ENCODE measurements around the gene MBD3L1. TPM values are rescaled to one million over a fixed set of nuclear protein-coding genes. Genes with fewer than 3 reads are reported as not detected.
A peak's percentile ranks its signal among the peaks of the same experiment; 100 is the strongest.

MBD3L1 gene
- total and polyA plus RNA-seq, 4 donors: not detected

DNA sequence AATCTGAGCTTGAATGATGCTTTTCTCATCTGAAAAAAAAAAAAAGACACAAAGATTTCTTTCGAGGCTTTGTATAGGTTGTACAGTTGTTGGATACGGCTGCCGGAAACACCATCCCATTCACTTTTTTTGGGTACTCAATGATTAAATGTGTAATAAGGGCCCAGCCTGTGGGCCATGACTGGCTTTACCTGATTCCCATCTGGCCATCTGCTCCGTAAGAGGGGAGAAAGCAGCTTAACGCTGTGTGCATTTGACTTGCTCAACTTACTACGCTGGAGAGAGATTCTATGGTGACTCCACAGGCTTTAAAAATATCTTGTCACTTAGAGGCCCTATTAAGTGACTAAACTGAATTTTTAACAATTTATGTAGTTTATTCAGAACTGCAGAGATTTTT, 804 bp upstream of the MBD3L1 start:
- Histone ChIP-seq H3K27me3 (ENCODE audit: control insufficient read depth in 3 of 3, insufficient read depth in 3 of 3, low read length in 2 of 3) (no peaks in the 10 kb centered on the region), H3K9me3 (ENCODE audit: control insufficient read depth in 4 of 4, insufficient read depth in 3 of 4, low read length in 3 of 4) (peaks cover 0 to 2% (median 0%) of the 10 kb centered on the region in 4 donors), H3K27ac (ENCODE audit: low read depth in 1 of 2, low read length in 1 of 2) (peak overlapping the region in 1 of 2 donors; percentile 93), H3K4me3 (no peak overlapping the region), H3K36me3 (ENCODE audit: control insufficient read depth in 4 of 4, insufficient read depth in 4 of 4, low read length in 4 of 4) (peaks cover 0 to 33% (median 13%) of the 10 kb centered on the region in 4 donors), H3K9ac (ENCODE audit: insufficient read depth in 1 of 2, low read length in 2 of 2) (peak overlapping the region; percentile 84 to 90), H3K4me1 (ENCODE audit: control insufficient read depth in 5 of 5, insufficient read depth in 5 of 5, low read length in 5 of 5) (peaks cover 2 to 8% (median 4%) of the 10 kb centered on the region in 5 donors)
- no peak for TF ChIP-seq CTCF (IDR thresholded peaks at IDR 0.05; ENCODE audit: control extremely low read depth, extremely low read depth)
- 62 to 67% methylated on average over 6 of the region's 6 CpGs for WGBS, 2 donors
- no peak for DNase-seq
- ATAC-seq (ENCODE audit: insufficient read depth, low FRiP score): no peak

DNA sequence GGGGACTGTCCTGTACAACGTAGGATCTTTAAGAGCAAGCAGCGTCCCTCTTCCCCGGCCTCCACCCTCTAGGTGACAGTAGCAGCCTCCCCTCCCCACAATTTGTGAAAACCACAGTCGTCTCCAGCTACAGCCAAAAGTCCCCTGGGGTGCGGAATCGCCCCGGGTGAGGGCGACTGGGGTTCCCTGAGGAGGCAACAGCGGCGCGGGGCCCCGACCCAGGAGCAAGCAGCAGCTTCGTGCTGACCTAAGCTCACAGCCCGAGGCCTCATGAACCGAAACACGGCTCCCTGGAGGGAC, 395 bp upstream of the MBD3L1 start:
- H3K36me3 ChIP-seq (ENCODE audit: control insufficient read depth in 4 of 4, insufficient read depth in 4 of 4, low read length in 4 of 4): peaks cover 0 to 29% (median 9%) of the 10 kb centered on the region in 4 donors
- H3K27me3 ChIP-seq (ENCODE audit: control insufficient read depth in 3 of 3, insufficient read depth in 3 of 3, low read length in 2 of 3): no peaks in the 10 kb centered on the region
- peak overlapping the region; percentile 98 for H3K4me3 ChIP-seq
- DNase-seq (no peak), ATAC-seq (ENCODE audit: insufficient read depth, low FRiP score) (peak; percentile 1)
- peak overlapping the region; percentile 93 to 99 for H3K27ac ChIP-seq (ENCODE audit: low read depth in 1 of 2, low read length in 1 of 2)
- TF ChIP-seq CTCF (IDR thresholded peaks at IDR 0.05; ENCODE audit: control extremely low read depth, extremely low read depth): no peak
- peaks cover 2 to 8% (median 4%) of the 10 kb centered on the region in 5 donors for H3K4me1 ChIP-seq (ENCODE audit: control insufficient read depth in 5 of 5, insufficient read depth in 5 of 5, low read length in 5 of 5)
- peak overlapping the region; percentile 84 to 90 for H3K9ac ChIP-seq (ENCODE audit: insufficient read depth in 1 of 2, low read length in 2 of 2)
- WGBS, 2 donors: 1 to 2% methylated on average over 16 of the region's 16 CpGs
- H3K9me3 ChIP-seq (ENCODE audit: control insufficient read depth in 4 of 4, insufficient read depth in 3 of 4, low read length in 3 of 4): no peaks in the 10 kb centered on the region

- Histone ChIP-seq H3K4me1 (ENCODE audit: control insufficient read depth in 5 of 5, insufficient read depth in 5 of 5, low read length in 5 of 5) (peaks cover 2 to 8% (median 4%) of the 10 kb centered on the region in 5 donors), H3K36me3 (ENCODE audit: control insufficient read depth in 4 of 4, insufficient read depth in 4 of 4, low read length in 4 of 4) (peaks cover 0 to 4% (median 0%) of the 10 kb centered on the region in 4 donors), H3K9me3 (ENCODE audit: control insufficient read depth in 4 of 4, insufficient read depth in 3 of 4, low read length in 3 of 4) (peaks cover 0 to 2% (median 0%) of the 10 kb centered on the region in 4 donors), H3K9ac (ENCODE audit: insufficient read depth in 1 of 2, low read length in 2 of 2) (no peak overlapping the region), H3K27ac (ENCODE audit: low read depth in 1 of 2, low read length in 1 of 2) (no peak overlapping the region), H3K4me3 (no peak overlapping the region), H3K27me3 (ENCODE audit: control insufficient read depth in 3 of 3, insufficient read depth in 3 of 3, low read length in 2 of 3) (no peaks in the 10 kb centered on the region)
- TF ChIP-seq CTCF (IDR thresholded peaks at IDR 0.05; ENCODE audit: control extremely low read depth, extremely low read depth): no peak
- 55 to 71% methylated on average over 2 of the region's 2 CpGs for WGBS, 2 donors
- DNase-seq (no peak), ATAC-seq (ENCODE audit: insufficient read depth, low FRiP score) (no peak)
These were observed 3.3 kb downstream of the MBD3L1 start for GRCh38 chr19:8835446-8835845.

- Histone ChIP-seq H3K27me3 (ENCODE audit: control insufficient read depth in 3 of 3, insufficient read depth in 3 of 3, low read length in 2 of 3) (no peaks in the 10 kb centered on the region), H3K9me3 (ENCODE audit: control insufficient read depth in 4 of 4, insufficient read depth in 3 of 4, low read length in 3 of 4) (peaks cover 0 to 2% (median 0%) of the 10 kb centered on the region in 4 donors), H3K36me3 (ENCODE audit: control insufficient read depth in 4 of 4, insufficient read depth in 4 of 4, low read length in 4 of 4) (peaks cover 0 to 1% (median 0%) of the 10 kb centered on the region in 4 donors), H3K9ac (ENCODE audit: insufficient read depth in 1 of 2, low read length in 2 of 2) (no peak overlapping the region), H3K27ac (ENCODE audit: low read depth in 1 of 2, low read length in 1 of 2) (no peak overlapping the region), H3K4me1 (ENCODE audit: control insufficient read depth in 5 of 5, insufficient read depth in 5 of 5, low read length in 5 of 5) (peaks cover 2 to 7% (median 4%) of the 10 kb centered on the region in 5 donors), H3K4me3 (no peak overlapping the region)
- no peak for ATAC-seq (ENCODE audit: insufficient read depth, low FRiP score)
- no peak for TF ChIP-seq CTCF (IDR thresholded peaks at IDR 0.05; ENCODE audit: control extremely low read depth, extremely low read depth)
- WGBS, 2 donors: 89 to 91% methylated on average over 3 of the region's 3 CpGs
- no peak for DNase-seq
These were observed 3.7 kb downstream of the MBD3L1 start for GRCh38 chr19:8835877-8836276.

Data from lung (tissue), 12 donors.